Testis (tissue), 2 donors: Measurements from ENCODE around the gene TSHZ1.

Experiments used
- CTCF ChIP-seq, 3 experiments: fragments of 450-650 bp in 2 of 3; fragments of 200-600 bp in 1 of 3; sonication (generic) in 1 of 3; IDR thresholded peaks; one replicate each; pipeline ENCODE4 v1.5.1; 2016 to 2019; ENCODE audit warnings: antibody characterized with exemption in 3 of 3, mild to moderate bottlenecking in 2 of 3, moderate library complexity in 1 of 3
- POLR2A ChIP-seq: fragments of 450-650 bp; IDR thresholded peaks from one replicate; pipeline ENCODE4 v1.6.1; 2017; ENCODE audit warnings: antibody characterized with exemption, mild to moderate bottlenecking, moderate library complexity

- TF ChIP-seq POLR2A (no peak), CTCF (IDR thresholded peaks at IDR 0.05) (no peak)
These were observed 44.5 kb downstream of the TSHZ1 start for GRCh38 chr18:75255094-75255493.
